ENCODE data around the gene LARP1B. TPM values are rescaled to one million over a fixed set of nuclear protein-coding genes. Genes with fewer than 3 reads are reported as not detected.
"Not testable (repeated sequence)": the region's sequence is repeated elsewhere in the genome, so short reads cannot be mapped to it uniquely, and the experiment has no call there.

LARP1B gene
- polyA plus RNA-seq, 1 experiment: 24.3 TPM

- H3K27me3 ChIP-seq (ENCODE audit: control insufficient read depth, insufficient read depth, low read length): no peaks in the 10 kb centered on the region
- H3K9me3 ChIP-seq (ENCODE audit: control insufficient read depth, insufficient read depth, low read length): peaks cover 4% of the 10 kb centered on the region; the same call in 1 of the 2 replicates
- no peak for TF ChIP-seq CTCF (IDR thresholded peaks at IDR 0.05; ENCODE audit: low read depth, low read length)
- H3K4me3 ChIP-seq (ENCODE audit: low read depth, low read length): no peak overlapping the region
- no peak for DNase-seq (ENCODE audit: low read depth, low spot score)
- ChIA-PET POLR2A (no interaction called here), CTCF (no interaction called here)
- H3K27ac ChIP-seq (ENCODE audit: low read depth, low read length): no peak overlapping the region
These were observed 195.4 kb downstream of the LARP1B start for GRCh38 chr4:128256539-128256938.

GRCh38 chr4:128258166-128258565 lies 197.1 kb downstream of the LARP1B start:
- POLR2A ChIA-PET; H3K27ac ChIP-seq (ENCODE audit: low read depth, low read length); DNase-seq (ENCODE audit: low read depth, low spot score); H3K4me3 ChIP-seq (ENCODE audit: low read depth, low read length); CTCF ChIA-PET; H3K9me3 ChIP-seq (ENCODE audit: control insufficient read depth, insufficient read depth, low read length); H3K27me3 ChIP-seq (ENCODE audit: control insufficient read depth, insufficient read depth, low read length): not testable (repeated sequence)

- POLR2A ChIA-PET; H3K4me3 ChIP-seq (ENCODE audit: low read depth, low read length); H3K9me3 ChIP-seq (ENCODE audit: control insufficient read depth, insufficient read depth, low read length); H3K27me3 ChIP-seq (ENCODE audit: control insufficient read depth, insufficient read depth, low read length); H3K27ac ChIP-seq (ENCODE audit: low read depth, low read length); CTCF ChIA-PET; DNase-seq (ENCODE audit: low read depth, low spot score): not testable (repeated sequence)
These were observed 198.8 kb downstream of the LARP1B start for GRCh38 chr4:128259889-128260288.

Other genes with a start within 250 kb of the LARP1B start
- gene PLK4, start 180.4 kb upstream of the LARP1B start, polyA plus RNA-seq (2011; rRNA removed): 4.8 and 8.6 TPM in 2 replicates
- 11.5 and 18.0 TPM in 2 replicates for gene MFSD8, start 96.1 kb upstream of the LARP1B start, polyA plus RNA-seq (2011; rRNA removed)
- 3.2 and 4.5 TPM in 2 replicates for gene ABHD18, start 95.9 kb upstream of the LARP1B start, polyA plus RNA-seq (2011; rRNA removed)
- 43.5 and 50.9 TPM in 2 replicates for gene PGRMC2, start 226.5 kb downstream of the LARP1B start, polyA plus RNA-seq (2011; rRNA removed)

Measured in AG04450 (cell line).